CD4-positive, alpha-beta T cell treated with Interferon gamma for 1 hour (primary cell): ENCODE results near the gene NPNT.
"Not testable (repeated sequence)": the region's sequence is repeated elsewhere in the genome, so short reads cannot be mapped to it uniquely, and the experiment has no call there.

ENCODE experiments used
- DNase-seq: peaks from one replicate; pipeline ENCODE4 v3.0.0-alpha.2; 2020

Gene NPNT

GRCh38 chr4:105894660-105895582 lies at the start of gene NPNT:
Gene NPNT, plus strand, starts transcription at chr4:105895471. Its CDS starts 182 bp downstream, at chr4:105895653.
- DNase-seq, result no peak

- DNase-seq, result no peak
Measured at GRCh38 chr4:105845559-105845958, 49.7 kb upstream of the NPNT start.

GRCh38 chr4:105848359-105848758 lies 46.9 kb upstream of the NPNT start:
- not testable (repeated sequence) for DNase-seq

- DNase-seq, result no peak
Measured at GRCh38 chr4:105851196-105851595, 44.1 kb upstream of the NPNT start.

- not testable (repeated sequence) for DNase-seq
Measured at GRCh38 chr4:105852230-105852629, 43.0 kb upstream of the NPNT start.

GRCh38 chr4:105858466-105859040 lies 36.7 kb upstream of the NPNT start:
- DNase-seq, result no peak

- DNase-seq, result no peak
Measured at GRCh38 chr4:105859233-105859632, 36.0 kb upstream of the NPNT start.

GRCh38 chr4:105870963-105871362 lies 24.3 kb upstream of the NPNT start:
- no peak for DNase-seq

- no peak for DNase-seq
Measured at GRCh38 chr4:105871997-105872396, 23.3 kb upstream of the NPNT start.

GRCh38 chr4:105875233-105875632 lies 20.0 kb upstream of the NPNT start:
- DNase-seq, result no peak

GRCh38 chr4:105878668-105879067 lies 16.6 kb upstream of the NPNT start:
- no peak for DNase-seq

- DNase-seq, result no peak
Measured at GRCh38 chr4:105887508-105887907, 7.8 kb upstream of the NPNT start.

- no peak for DNase-seq
Measured at GRCh38 chr4:105895583-105896460, 551 bp downstream of the NPNT start.

GRCh38 chr4:105896461-105896942 lies 1.2 kb downstream of the NPNT start:
- DNase-seq, result no peak

- no peak for DNase-seq
Measured at GRCh38 chr4:105896984-105897775, 1.9 kb downstream of the NPNT start.

- DNase-seq, result no peak
Measured at GRCh38 chr4:105900541-105900940, 5.3 kb downstream of the NPNT start.

GRCh38 chr4:105902550-105903262 lies 7.4 kb downstream of the NPNT start:
- no peak for DNase-seq

- DNase-seq, result no peak
Measured at GRCh38 chr4:105909787-105910281, 14.6 kb downstream of the NPNT start.

- no peak for DNase-seq
Measured at GRCh38 chr4:105911426-105911825, 16.2 kb downstream of the NPNT start.

- no peak for DNase-seq
Measured at GRCh38 chr4:105912633-105913032, 17.4 kb downstream of the NPNT start.

GRCh38 chr4:105917171-105917685 lies 22.0 kb downstream of the NPNT start:
- no peak for DNase-seq
